ENCODE data around the gene KRTAP12-2. TPM values are rescaled to one million over a fixed set of nuclear protein-coding genes. Genes with fewer than 3 reads are reported as not detected.
A peak's percentile ranks its signal among the peaks of the same experiment; 100 is the strongest.
"Not testable (repeated sequence)": the region's sequence is repeated elsewhere in the genome, so short reads cannot be mapped to it uniquely, and the experiment has no call there.

Gene KRTAP12-2
- total and polyA plus RNA-seq, 11 donors = not detected

DNA sequence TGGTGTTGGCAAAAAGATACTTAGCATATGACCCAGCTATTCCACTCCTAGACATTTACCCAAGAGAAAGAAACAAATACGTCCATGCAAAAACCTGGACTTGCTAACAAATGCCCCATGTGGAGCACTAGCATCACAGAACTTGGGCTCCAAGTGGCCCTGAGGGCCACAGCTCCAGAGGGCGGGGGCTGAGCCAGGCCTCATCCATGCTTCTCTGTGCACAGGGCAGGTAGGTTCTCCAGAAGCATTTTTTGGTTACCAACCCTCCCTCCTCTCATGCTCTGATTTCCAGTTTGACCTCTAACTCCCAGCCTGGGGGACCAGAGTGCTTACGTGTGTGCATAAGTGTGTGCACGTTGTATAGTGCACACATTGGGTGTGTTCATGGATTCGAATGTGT lies 2.0 kb downstream of the KRTAP12-2 start:
- 81 to 83% (median 83%) methylated on average over 5 of the region's 5 CpGs for WGBS, 4 donors
- ATAC-seq = no peak
- no peaks in the 10 kb centered on the region for H3K27me3 ChIP-seq
- no peaks in the 10 kb centered on the region for H3K4me1 ChIP-seq
- H3K9me3 ChIP-seq = peaks cover 0 to 9% (median 0%) of the 10 kb centered on the region in 12 donors
- TF ChIP-seq, protein P1, sequence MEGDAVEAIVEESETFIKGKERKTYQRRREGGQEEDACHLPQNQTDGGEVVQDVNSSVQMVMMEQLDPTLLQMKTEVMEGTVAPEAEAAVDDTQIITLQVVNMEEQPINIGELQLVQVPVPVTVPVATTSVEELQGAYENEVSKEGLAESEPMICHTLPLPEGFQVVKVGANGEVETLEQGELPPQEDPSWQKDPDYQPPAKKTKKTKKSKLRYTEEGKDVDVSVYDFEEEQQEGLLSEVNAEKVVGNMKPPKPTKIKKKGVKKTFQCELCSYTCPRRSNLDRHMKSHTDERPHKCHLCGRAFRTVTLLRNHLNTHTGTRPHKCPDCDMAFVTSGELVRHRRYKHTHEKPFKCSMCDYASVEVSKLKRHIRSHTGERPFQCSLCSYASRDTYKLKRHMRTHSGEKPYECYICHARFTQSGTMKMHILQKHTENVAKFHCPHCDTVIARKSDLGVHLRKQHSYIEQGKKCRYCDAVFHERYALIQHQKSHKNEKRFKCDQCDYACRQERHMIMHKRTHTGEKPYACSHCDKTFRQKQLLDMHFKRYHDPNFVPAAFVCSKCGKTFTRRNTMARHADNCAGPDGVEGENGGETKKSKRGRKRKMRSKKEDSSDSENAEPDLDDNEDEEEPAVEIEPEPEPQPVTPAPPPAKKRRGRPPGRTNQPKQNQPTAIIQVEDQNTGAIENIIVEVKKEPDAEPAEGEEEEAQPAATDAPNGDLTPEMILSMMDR (IDR thresholded peaks at IDR 0.05) = no peak
- TF ChIP-seq POLR2A (IDR thresholded peaks at IDR 0.05) = no peak
- no peak overlapping the region for H3K27ac ChIP-seq
- H3K36me3 ChIP-seq = no peaks in the 10 kb centered on the region
- DNase-seq = no peak
- intact Hi-C loops (cut with DNase I) = loop anchor here in 1 of 10 donors (10.0 kb wide), 1 partner anchor 60 kb away; no protein-coding TSS in a partner anchor
- H3K4me3 ChIP-seq = no peak overlapping the region

DNA sequence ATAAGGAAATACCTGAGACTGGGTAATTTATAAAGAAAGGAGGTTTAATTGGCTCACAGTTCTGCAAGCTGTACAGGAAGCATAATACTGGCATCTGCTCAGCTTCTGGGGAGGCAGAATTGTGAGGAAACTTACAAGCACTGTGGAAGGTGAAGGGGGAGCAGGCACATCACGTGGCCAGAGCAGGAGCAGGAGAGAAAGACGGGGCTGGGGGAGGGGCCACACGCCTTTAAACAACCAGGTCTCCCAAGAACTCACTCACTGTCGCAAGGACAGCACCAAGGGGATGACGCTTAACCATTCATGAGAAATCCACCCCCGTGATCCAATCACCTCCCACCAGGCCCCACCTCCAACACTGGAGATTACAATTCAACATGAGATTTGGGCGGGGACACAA lies 5.2 kb downstream of the KRTAP12-2 start:
- 41 to 59% (median 54%) methylated on average over 7 of the region's 7 CpGs for WGBS, 4 donors
- ATAC-seq, H3K36me3 ChIP-seq: not testable (repeated sequence)

DNA sequence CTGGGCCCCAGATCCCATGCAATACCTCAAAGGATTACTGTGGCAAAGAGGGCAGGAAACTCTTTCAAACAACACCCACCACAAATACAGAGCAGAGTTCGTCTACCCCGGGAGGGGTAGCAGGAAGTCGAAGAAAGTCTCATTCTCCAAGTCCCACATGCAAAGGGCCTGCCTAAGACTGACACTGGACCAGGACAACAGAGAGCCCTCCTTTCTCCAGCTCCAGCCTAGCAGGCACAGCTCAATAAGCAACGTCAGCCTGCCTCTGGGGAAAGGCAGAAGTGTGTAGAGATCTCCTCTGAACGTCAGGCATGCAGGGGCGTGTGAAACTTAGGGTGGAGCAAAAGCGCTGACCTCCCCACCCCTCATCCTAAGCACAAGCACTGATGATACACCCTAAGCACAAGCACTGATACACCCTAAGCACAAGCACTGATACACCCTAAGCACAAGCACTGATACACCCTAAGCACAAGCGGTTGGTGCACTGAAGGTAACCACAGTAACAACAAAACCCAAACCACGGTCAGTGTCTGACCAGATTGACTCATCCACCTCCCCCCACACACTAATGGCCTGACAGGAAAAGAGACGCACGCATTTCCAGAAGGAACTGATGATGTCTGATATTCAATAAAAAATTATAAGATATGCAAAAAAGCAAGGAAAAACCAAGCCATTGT lies 7.7 kb downstream of the KRTAP12-2 start:
- intact Hi-C loops (cut with DNase I) = no loop called here
- no peak for TF ChIP-seq POLR2A (IDR thresholded peaks at IDR 0.05)
- TF ChIP-seq, protein P1 (IDR thresholded peaks at IDR 0.05) = no peak
- Histone ChIP-seq H3K9me3 (peaks cover 0 to 17% (median 4%) of the 10 kb centered on the region in 12 donors), H3K36me3 (no peaks in the 10 kb centered on the region), H3K4me1 (peaks cover 0 to 4% (median 0%) of the 10 kb centered on the region in 12 donors), H3K27me3 (peaks cover 0 to 8% (median 0%) of the 10 kb centered on the region in 9 donors), H3K27ac (peak overlapping the region in 1 of 12 donors; percentile 74), H3K4me3 (no peak overlapping the region)
- no peak for ATAC-seq
- 53 to 64% (median 56%) methylated on average over 11 of the region's 11 CpGs for WGBS, 4 donors
- no peak for DNase-seq

More for the DNA sequence above, 5.2 kb downstream of the KRTAP12-2 start:
- peaks cover 0 to 12% (median 0%) of the 10 kb centered on the region in 12 donors for H3K9me3 ChIP-seq
- H3K27ac ChIP-seq, DNase-seq, H3K4me3 ChIP-seq, H3K27me3 ChIP-seq, H3K4me1 ChIP-seq: not testable (repeated sequence)
- intact Hi-C loops (cut with DNase I) = loop anchor here in 1 of 10 donors (10.0 kb wide), 1 partner anchor 63 kb away; no protein-coding TSS in a partner anchor

DNA sequence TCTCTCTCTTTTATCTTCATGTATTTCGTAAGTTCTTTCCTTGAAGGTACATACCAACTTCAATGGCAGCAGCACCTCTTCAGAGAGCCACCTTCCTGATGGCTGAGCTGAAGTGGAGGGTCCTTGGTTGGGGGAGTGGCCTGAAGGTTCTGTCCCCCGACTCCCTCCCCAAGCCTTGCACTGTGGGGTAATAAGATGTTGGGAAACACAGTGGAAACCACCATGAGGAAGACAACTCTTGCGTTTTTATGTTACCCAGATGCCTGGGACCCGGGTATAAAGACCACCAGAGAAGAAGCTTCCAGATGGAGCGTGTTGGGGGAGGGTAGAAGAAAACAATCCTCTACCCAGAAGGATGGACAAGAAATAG lies 8.2 kb downstream of the KRTAP12-2 start:
- peak overlapping the region in 1 of 12 donors; percentile 74 for H3K27ac ChIP-seq
- H3K4me3 ChIP-seq = no peak overlapping the region
- intact Hi-C loops (cut with DNase I) = no loop called here
- peaks cover 0 to 8% (median 0%) of the 10 kb centered on the region in 9 donors for H3K27me3 ChIP-seq
- TF ChIP-seq, protein P1 (IDR thresholded peaks at IDR 0.05) = no peak
- no peak for TF ChIP-seq POLR2A (IDR thresholded peaks at IDR 0.05)
- ATAC-seq = no peak
- peaks cover 0 to 17% (median 4%) of the 10 kb centered on the region in 12 donors for H3K9me3 ChIP-seq
- no peak for DNase-seq
- no peaks in the 10 kb centered on the region for H3K36me3 ChIP-seq
- H3K4me1 ChIP-seq = peaks cover 0 to 4% (median 0%) of the 10 kb centered on the region in 12 donors
- 81 to 88% (median 83%) methylated on average over 5 of the region's 5 CpGs for WGBS, 4 donors
